Measurements from ENCODE around the gene S100A10. TPM values are rescaled to one million over a fixed set of nuclear protein-coding genes. Genes with fewer than 3 reads are reported as not detected.

Gene S100A10
- polyA plus RNA-seq, 1 experiment, result 200 TPM

DNA sequence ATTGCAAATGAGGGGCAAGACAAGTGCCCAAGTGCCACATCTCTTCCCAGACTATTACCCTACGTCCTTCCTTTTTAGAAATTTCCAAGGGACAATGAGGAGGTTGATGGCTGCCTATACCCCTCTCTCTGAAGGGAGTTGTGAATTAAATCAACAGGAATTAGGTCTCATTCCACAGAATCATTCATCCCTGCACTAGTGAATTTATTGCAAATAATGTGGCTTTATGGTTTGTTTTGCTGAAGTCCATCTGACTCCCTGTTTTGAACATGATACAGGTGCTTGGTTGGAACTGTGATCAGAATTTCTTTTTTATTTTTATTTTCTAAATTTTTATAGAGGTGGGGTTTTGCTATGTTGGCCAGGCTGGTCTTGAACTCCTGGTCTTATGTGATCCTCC is 50.1 kb downstream of the S100A10 start:
- TF ChIP-seq, protein P1, sequence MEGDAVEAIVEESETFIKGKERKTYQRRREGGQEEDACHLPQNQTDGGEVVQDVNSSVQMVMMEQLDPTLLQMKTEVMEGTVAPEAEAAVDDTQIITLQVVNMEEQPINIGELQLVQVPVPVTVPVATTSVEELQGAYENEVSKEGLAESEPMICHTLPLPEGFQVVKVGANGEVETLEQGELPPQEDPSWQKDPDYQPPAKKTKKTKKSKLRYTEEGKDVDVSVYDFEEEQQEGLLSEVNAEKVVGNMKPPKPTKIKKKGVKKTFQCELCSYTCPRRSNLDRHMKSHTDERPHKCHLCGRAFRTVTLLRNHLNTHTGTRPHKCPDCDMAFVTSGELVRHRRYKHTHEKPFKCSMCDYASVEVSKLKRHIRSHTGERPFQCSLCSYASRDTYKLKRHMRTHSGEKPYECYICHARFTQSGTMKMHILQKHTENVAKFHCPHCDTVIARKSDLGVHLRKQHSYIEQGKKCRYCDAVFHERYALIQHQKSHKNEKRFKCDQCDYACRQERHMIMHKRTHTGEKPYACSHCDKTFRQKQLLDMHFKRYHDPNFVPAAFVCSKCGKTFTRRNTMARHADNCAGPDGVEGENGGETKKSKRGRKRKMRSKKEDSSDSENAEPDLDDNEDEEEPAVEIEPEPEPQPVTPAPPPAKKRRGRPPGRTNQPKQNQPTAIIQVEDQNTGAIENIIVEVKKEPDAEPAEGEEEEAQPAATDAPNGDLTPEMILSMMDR (IDR thresholded peaks at IDR 0.05; ENCODE audit: low read depth, low read length), result no peak
- CTCF ChIA-PET, result no interaction called here
- POLR2A ChIA-PET, result no interaction called here

DNA sequence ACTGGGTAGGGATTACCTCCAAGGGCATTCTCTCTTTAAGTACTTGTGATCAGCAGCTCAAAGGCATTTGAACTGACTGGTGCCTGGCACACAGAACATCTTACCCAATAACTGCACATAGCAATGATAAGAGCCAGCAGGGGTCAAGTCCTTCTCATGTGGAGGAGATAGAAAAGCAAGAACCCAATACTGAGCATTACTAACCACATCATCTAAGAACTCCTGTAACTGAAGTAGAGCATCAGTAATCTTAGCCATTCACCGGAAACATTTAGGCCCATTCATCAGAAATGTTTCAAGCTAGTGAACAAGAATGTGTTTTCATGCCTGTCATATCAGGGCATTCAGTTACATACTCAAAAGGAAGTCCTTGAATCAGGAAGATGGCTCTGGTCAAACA is 50.8 kb downstream of the S100A10 start:
- TF ChIP-seq, protein P1 (IDR thresholded peaks at IDR 0.05; ENCODE audit: low read depth, low read length), result no peak
- H3K27me3 ChIP-seq (ENCODE audit: control insufficient read depth, insufficient read depth, low read length), result no peaks in the 10 kb centered on the region
- CTCF ChIA-PET, result interaction anchor here (1.6 to 3.7 kb wide), 2 partner anchors 9 to 58 kb away, joined by 5 to 23 read pairs; no protein-coding TSS in a partner anchor
- no peak overlapping the region for H3K27ac ChIP-seq (ENCODE audit: low read depth, low read length)
- H3K9me3 ChIP-seq (ENCODE audit: control insufficient read depth, insufficient read depth, low read length), result no peaks in the 10 kb centered on the region
- H3K4me3 ChIP-seq (ENCODE audit: low read depth, low read length), result no peak overlapping the region
- POLR2A ChIA-PET, result no interaction called here
- DNase-seq (ENCODE audit: low read depth, low spot score), result no peak

More for the DNA sequence above, 50.1 kb downstream of the S100A10 start:
- H3K9me3 ChIP-seq (ENCODE audit: control insufficient read depth, insufficient read depth, low read length), result no peaks in the 10 kb centered on the region
- no peak overlapping the region for H3K4me3 ChIP-seq (ENCODE audit: low read depth, low read length)
- DNase-seq (ENCODE audit: low read depth, low spot score), result no peak
- H3K27me3 ChIP-seq (ENCODE audit: control insufficient read depth, insufficient read depth, low read length), result no peaks in the 10 kb centered on the region
- no peak overlapping the region for H3K27ac ChIP-seq (ENCODE audit: low read depth, low read length)

DNA sequence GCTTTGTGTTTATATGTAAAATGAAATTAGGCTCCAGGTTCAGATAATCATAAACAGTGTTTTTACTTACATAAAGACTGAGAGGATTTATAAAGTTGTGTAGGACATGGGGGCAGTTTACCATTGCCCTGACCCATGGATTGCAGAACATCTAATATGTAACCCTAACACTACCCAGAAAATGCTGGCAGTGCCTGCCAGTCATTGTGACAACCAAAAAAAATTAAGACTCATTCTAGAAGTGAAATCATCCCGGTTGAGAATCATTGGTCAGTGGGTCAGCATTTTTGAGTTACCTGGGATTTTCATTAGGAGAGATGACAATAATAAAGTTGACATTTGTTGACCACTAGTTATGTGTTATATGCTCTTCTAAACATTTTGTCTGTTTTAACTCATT is 53.1 kb downstream of the S100A10 start:
- H3K4me3 ChIP-seq (ENCODE audit: low read depth, low read length), result no peak overlapping the region
- H3K27ac ChIP-seq (ENCODE audit: low read depth, low read length), result no peak overlapping the region
- H3K9me3 ChIP-seq (ENCODE audit: control insufficient read depth, insufficient read depth, low read length), result no peaks in the 10 kb centered on the region
- POLR2A ChIA-PET, result interaction anchor here (0.8 to 1.5 kb wide), 2 partner anchors 31 to 52 kb away, joined by 3 to 5 read pairs; partner anchors contain the start of gene THEM4
- no peaks in the 10 kb centered on the region for H3K27me3 ChIP-seq (ENCODE audit: control insufficient read depth, insufficient read depth, low read length)
- CTCF ChIA-PET, result interaction anchor here (0.7 to 3.7 kb wide), 5 partner anchors 10 to 93 kb away, joined by 3 to 23 read pairs (median 4); no protein-coding TSS in a partner anchor
- TF ChIP-seq, protein P1 (IDR thresholded peaks at IDR 0.05; ENCODE audit: low read depth, low read length), result no peak
- no peak for DNase-seq (ENCODE audit: low read depth, low spot score)

DNA sequence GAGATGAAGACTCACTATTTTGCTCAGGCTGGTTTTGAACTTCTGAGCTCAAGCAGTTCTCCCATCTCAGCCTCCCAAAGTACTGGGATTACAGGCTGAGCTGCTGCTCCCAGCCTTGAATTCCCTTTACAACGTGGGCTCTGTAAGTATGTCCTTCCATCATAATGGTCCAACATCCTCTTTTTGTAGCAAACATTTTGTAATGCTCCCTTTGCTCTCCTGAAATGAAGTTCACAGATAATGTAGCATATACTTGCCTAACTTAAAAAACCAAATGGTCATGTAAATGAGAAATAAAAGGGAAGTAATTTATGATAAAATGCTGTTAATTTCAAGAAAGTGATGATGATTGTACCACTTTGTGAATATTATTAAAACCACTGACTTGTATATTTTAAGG is 53.9 kb downstream of the S100A10 start:
- DNase-seq (ENCODE audit: low read depth, low spot score), result no peak
- H3K9me3 ChIP-seq (ENCODE audit: control insufficient read depth, insufficient read depth, low read length), result no peaks in the 10 kb centered on the region
- CTCF ChIA-PET, result interaction anchor here (1.0 to 3.7 kb wide), 4 partner anchors 57 to 94 kb away, joined by 3 to 23 read pairs (median 6); no protein-coding TSS in a partner anchor
- TF ChIP-seq, protein P1 (IDR thresholded peaks at IDR 0.05; ENCODE audit: low read depth, low read length), result no peak
- no peak overlapping the region for H3K4me3 ChIP-seq (ENCODE audit: low read depth, low read length)
- H3K27me3 ChIP-seq (ENCODE audit: control insufficient read depth, insufficient read depth, low read length), result no peaks in the 10 kb centered on the region
- no peak overlapping the region for H3K27ac ChIP-seq (ENCODE audit: low read depth, low read length)
- POLR2A ChIA-PET, result no interaction called here

DNA sequence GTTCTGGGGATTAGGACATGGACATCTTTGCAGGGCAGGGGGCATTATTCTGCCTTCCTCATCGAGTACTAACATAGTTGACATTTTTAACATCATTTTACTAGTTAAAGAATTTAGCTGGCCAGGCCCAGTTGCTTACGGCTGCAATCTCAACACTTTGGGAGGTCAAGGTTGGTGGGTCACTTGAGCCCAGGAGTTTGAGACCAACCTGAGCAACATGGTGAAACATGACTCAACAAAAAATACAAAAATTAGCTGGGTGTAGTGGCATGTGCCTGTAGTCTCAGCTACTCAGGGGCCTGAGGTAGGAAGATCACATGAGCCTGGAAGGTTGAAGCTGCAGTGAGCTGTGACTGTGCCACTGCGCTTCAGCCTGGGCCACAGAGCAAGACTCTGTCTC is 54.5 kb downstream of the S100A10 start:
- Histone ChIP-seq H3K4me3 (ENCODE audit: low read depth, low read length) (no peak overlapping the region), H3K27me3 (ENCODE audit: control insufficient read depth, insufficient read depth, low read length) (no peaks in the 10 kb centered on the region), H3K27ac (ENCODE audit: low read depth, low read length) (no peak overlapping the region), H3K9me3 (ENCODE audit: control insufficient read depth, insufficient read depth, low read length) (no peaks in the 10 kb centered on the region)
- TF ChIP-seq, protein P1 (IDR thresholded peaks at IDR 0.05; ENCODE audit: low read depth, low read length), result no peak
- DNase-seq (ENCODE audit: low read depth, low spot score), result no peak
- POLR2A ChIA-PET, result no interaction called here
- CTCF ChIA-PET, result interaction anchor here (1.0 to 1.9 kb wide), 6 partner anchors 29 to 95 kb away, joined by 3 to 9 read pairs (median 4); no protein-coding TSS in a partner anchor

Data from AG04450 (cell line).